KMS-11 (cell line): ENCODE data around the gene NUP98.

Experiments used
- H2AFZ ChIP-seq: fragments of 200-600 bp; sonication (generic); 2 replicates; pipeline ENCODE4 v1.6.1; 2016; ENCODE audit warnings: antibody characterized with exemption, mixed run types, low read depth
- H3K27ac ChIP-seq: fragments of 200-600 bp; sonication (generic); 2 replicates; pipeline ENCODE4 v1.6.1; 2016; ENCODE audit warnings: mild to moderate bottlenecking, mixed run types
- H3K27me3 ChIP-seq: fragments of 200-600 bp; sonication (generic); 2 replicates; pipeline ENCODE4 v1.6.1; 2017; ENCODE audit warnings: mild to moderate bottlenecking, low read depth, mixed run types, moderate library complexity; ENCODE audit not compliant: insufficient read depth
- H3K36me3 ChIP-seq: fragments of 200-600 bp; sonication (generic); 2 replicates; pipeline ENCODE4 v1.6.1; 2017; ENCODE audit warnings: mild to moderate bottlenecking, mixed run types; ENCODE audit not compliant: insufficient read depth
- H3K4me1 ChIP-seq: fragments of 200-600 bp; sonication (generic); 2 replicates; pipeline ENCODE4 v1.6.1; 2016; ENCODE audit warnings: mild to moderate bottlenecking, low read depth, mixed run types; ENCODE audit not compliant: poor library complexity, severe bottlenecking
- H3K4me2 ChIP-seq: fragments of 200-600 bp; sonication (generic); 2 replicates; pipeline ENCODE4 v1.7.0; 2016; ENCODE audit warnings: mild to moderate bottlenecking, mixed run types
- H3K4me3 ChIP-seq: fragments of 200-600 bp; sonication (generic); IDR thresholded peaks from 2 replicates; pipeline ENCODE4 v1.6.1; 2017; ENCODE audit warnings: low read depth, low read length, mixed read lengths; ENCODE audit not compliant: insufficient read depth
- H3K79me2 ChIP-seq: fragments of 200-600 bp; sonication (generic); 2 replicates; pipeline ENCODE4 v1.6.1; 2016; ENCODE audit warnings: low read depth, mixed run types; ENCODE audit not compliant: insufficient read depth
- H3K9ac ChIP-seq: fragments of 200-600 bp; sonication (generic); 2 replicates; pipeline ENCODE4 v1.6.1; 2016; ENCODE audit warnings: mild to moderate bottlenecking, mixed run types
- H4K20me1 ChIP-seq: fragments of 200-600 bp; sonication (generic); 2 replicates; pipeline ENCODE4 v1.6.1; 2016; ENCODE audit warnings: mild to moderate bottlenecking, mixed run types; ENCODE audit not compliant: insufficient read depth
- TF ChIP-seq, protein P1 (sequence below): fragments of 200-600 bp; sonication (generic); conservative IDR thresholded peaks from 2 replicates; pipeline ENCODE4 v1.6.1; 2017; ENCODE audit warnings: low read depth, mild to moderate bottlenecking, antibody characterized with exemption, low read length, moderate library complexity, mixed read lengths

The NUP98 gene

DNA sequence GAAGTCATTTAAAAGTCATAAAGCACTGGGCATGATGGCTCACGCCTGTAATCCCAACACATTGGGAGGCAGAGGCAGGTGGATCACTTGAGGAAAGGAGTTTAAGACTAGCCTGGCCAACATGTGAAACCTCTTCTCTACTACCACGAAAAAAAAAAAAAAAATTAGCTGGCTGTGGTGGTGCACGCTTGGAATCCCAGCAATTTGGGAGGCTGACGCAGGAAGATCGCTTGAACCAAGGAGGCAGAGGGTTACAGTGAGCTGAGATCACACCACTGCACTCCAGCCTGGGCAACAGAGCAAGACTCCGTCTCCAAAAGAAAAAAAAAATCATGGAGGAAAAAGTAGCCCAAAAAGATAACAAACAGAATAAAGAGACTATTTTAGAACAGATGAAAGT, 42.2 kb downstream of the NUP98 start:
- Histone ChIP-seq H3K36me3 (peaks cover 24% of the 10 kb centered on the region; the same call in 1 of the 2 replicates), H4K20me1 (no peaks in the 10 kb centered on the region), H3K4me2 (no peak overlapping the region), H3K27ac (no peak overlapping the region), H3K27me3 (no peaks in the 10 kb centered on the region), H3K4me1 (no peaks in the 10 kb centered on the region), H3K9ac (no peak overlapping the region), H2AFZ (no peak overlapping the region), H3K79me2 (no peaks in the 10 kb centered on the region; the same call in 1 of the 2 replicates), H3K4me3 (no peak overlapping the region)
- TF ChIP-seq, protein P1, sequence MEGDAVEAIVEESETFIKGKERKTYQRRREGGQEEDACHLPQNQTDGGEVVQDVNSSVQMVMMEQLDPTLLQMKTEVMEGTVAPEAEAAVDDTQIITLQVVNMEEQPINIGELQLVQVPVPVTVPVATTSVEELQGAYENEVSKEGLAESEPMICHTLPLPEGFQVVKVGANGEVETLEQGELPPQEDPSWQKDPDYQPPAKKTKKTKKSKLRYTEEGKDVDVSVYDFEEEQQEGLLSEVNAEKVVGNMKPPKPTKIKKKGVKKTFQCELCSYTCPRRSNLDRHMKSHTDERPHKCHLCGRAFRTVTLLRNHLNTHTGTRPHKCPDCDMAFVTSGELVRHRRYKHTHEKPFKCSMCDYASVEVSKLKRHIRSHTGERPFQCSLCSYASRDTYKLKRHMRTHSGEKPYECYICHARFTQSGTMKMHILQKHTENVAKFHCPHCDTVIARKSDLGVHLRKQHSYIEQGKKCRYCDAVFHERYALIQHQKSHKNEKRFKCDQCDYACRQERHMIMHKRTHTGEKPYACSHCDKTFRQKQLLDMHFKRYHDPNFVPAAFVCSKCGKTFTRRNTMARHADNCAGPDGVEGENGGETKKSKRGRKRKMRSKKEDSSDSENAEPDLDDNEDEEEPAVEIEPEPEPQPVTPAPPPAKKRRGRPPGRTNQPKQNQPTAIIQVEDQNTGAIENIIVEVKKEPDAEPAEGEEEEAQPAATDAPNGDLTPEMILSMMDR: no peak

DNA sequence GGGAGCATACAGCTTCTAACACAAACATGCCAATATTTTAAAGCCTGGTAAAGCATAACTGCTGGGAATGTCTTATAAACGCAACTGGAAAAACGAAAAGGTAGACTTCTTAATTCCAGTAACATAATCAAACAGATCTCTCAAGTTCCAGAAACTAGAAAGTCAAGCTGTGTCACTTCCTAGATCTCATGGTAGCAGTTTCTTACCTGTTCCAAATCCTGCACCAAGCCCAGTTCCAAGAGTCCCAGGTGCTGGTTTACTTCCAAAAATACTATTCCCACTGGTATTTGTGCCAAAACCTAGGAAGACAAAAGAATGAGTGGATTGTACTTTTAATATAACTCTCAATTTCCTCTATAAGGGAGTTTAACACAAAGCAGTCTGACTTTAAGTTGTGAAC, 44.2 kb downstream of the NUP98 start:
- TF ChIP-seq, protein P1: no peak

DNA sequence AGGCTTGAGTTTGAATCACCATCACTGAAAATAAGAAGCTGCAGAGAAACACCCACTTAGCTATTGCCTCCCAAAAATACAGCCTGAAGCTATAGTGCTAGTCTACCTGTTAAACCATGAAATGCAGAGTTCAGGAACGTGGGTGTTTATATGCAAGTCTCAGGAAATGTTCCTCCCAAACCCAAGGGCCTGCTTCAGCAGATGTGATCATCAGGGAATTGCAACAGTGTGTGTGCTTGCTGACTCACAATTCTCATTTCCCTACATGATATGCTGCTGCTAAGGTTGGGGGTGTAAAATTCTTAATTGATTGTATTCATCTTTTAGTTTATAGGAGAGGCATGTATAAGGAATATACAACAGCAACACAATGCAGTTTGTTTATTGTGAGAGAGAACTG, 49.6 kb downstream of the NUP98 start:
- Histone ChIP-seq H2AFZ (no peak overlapping the region), H3K4me3 (no peak overlapping the region), H3K9ac (no peak overlapping the region), H3K36me3 (peaks cover 10% of the 10 kb centered on the region; the same call in 1 of the 2 replicates), H4K20me1 (no peaks in the 10 kb centered on the region), H3K27ac (no peak overlapping the region), H3K4me1 (no peaks in the 10 kb centered on the region), H3K27me3 (no peaks in the 10 kb centered on the region), H3K79me2 (no peaks in the 10 kb centered on the region; the same call in 1 of the 2 replicates), H3K4me2 (no peak overlapping the region)
- TF ChIP-seq, protein P1: no peak

More for the DNA sequence above, 44.2 kb downstream of the NUP98 start:
- Histone ChIP-seq H3K79me2 (no peaks in the 10 kb centered on the region; the same call in 1 of the 2 replicates), H3K4me1 (no peaks in the 10 kb centered on the region), H3K27me3 (no peaks in the 10 kb centered on the region), H3K4me3 (no peak overlapping the region), H3K36me3 (peaks cover 10% of the 10 kb centered on the region; the same call in 1 of the 2 replicates), H2AFZ (no peak overlapping the region), H3K9ac (no peak overlapping the region), H3K27ac (no peak overlapping the region), H4K20me1 (no peaks in the 10 kb centered on the region), H3K4me2 (no peak overlapping the region)

DNA sequence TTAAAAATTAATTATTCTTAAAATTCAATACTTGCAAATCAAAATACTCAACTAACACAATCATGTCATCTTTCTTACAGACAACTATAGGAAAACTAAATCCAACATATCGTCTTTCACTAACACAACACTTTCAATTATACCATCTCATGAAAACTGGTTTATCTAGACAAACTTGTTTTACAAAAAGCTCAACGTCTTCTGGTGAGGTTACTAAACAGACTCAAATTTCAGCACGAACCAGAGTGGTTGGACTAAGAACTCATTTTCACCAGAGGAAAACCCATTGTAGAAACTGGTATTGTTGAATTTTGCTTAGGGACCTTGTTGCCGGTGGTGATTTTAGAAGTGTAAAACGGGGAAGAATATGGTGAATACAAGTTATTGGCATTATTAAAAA, 52.2 kb downstream of the NUP98 start:
- H3K4me3 ChIP-seq: no peak overlapping the region
- TF ChIP-seq, protein P1: no peak
- no peaks in the 10 kb centered on the region for H3K4me1 ChIP-seq
- no peaks in the 10 kb centered on the region for H3K27me3 ChIP-seq
- no peak overlapping the region for H2AFZ ChIP-seq
- H3K36me3 ChIP-seq: no peaks in the 10 kb centered on the region; the same call in 1 of the 2 replicates
- no peaks in the 10 kb centered on the region for H4K20me1 ChIP-seq
- H3K9ac ChIP-seq: no peak overlapping the region
- no peak overlapping the region for H3K27ac ChIP-seq
- no peak overlapping the region for H3K4me2 ChIP-seq
- H3K79me2 ChIP-seq: no peaks in the 10 kb centered on the region; the same call in 1 of the 2 replicates
